ENCODE results near the gene LRSAM1. TPM values are rescaled to one million over a fixed set of nuclear protein-coding genes. Genes with fewer than 3 reads are reported as not detected.

Gene LRSAM1
- total RNA-seq, 1 donor from 2014 or later = 30.1 TPM

GRCh38 chr9:127422787-127423186, 28.5 kb upstream of the LRSAM1 start:
- Histone ChIP-seq H3K27me3 (ENCODE audit: control insufficient read depth, insufficient read depth, low read length) (no peaks in the 10 kb centered on the region), H3K4me3 (ENCODE audit: low read depth, low read length) (peak overlapping the region; percentile 90), H3K36me3 (ENCODE audit: control insufficient read depth, insufficient read depth, low read length) (no peaks in the 10 kb centered on the region)
- DNase-seq (ENCODE audit: low read depth) = no peak
- no peak for TF ChIP-seq CTCF (IDR thresholded peaks at IDR 0.05; ENCODE audit: insufficient read depth, low read length, poor library complexity, severe bottlenecking)

DNA sequence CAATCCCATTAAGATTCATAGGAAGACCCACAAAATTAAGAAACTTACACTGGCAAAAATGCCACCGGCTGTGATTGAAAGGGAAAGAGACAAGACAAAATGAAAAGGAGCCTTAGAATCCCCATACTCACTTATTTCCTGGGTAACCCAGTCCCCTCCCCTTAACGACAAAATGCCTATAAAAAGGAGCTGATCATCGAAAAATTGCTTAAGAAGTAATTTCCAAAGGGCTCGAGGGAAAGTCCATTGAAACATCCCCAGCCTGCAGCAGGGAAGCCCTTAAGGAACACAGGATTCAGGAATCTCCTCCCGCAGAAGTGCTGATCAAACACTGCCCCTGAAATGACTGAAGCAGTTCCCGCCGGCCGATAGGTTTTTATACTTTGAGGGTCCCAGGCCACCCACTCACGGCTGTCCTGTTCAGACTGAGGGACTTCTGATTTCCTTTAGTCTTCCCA, 27.8 kb upstream of the LRSAM1 start:
- Histone ChIP-seq H3K36me3 (ENCODE audit: control insufficient read depth, insufficient read depth, low read length) (no peaks in the 10 kb centered on the region), H3K4me3 (ENCODE audit: low read depth, low read length) (peak overlapping the region; percentile 90), H3K27me3 (ENCODE audit: control insufficient read depth, insufficient read depth, low read length) (no peaks in the 10 kb centered on the region)
- no peak for DNase-seq (ENCODE audit: low read depth)
- no peak for TF ChIP-seq CTCF (IDR thresholded peaks at IDR 0.05; ENCODE audit: insufficient read depth, low read length, poor library complexity, severe bottlenecking)

DNA sequence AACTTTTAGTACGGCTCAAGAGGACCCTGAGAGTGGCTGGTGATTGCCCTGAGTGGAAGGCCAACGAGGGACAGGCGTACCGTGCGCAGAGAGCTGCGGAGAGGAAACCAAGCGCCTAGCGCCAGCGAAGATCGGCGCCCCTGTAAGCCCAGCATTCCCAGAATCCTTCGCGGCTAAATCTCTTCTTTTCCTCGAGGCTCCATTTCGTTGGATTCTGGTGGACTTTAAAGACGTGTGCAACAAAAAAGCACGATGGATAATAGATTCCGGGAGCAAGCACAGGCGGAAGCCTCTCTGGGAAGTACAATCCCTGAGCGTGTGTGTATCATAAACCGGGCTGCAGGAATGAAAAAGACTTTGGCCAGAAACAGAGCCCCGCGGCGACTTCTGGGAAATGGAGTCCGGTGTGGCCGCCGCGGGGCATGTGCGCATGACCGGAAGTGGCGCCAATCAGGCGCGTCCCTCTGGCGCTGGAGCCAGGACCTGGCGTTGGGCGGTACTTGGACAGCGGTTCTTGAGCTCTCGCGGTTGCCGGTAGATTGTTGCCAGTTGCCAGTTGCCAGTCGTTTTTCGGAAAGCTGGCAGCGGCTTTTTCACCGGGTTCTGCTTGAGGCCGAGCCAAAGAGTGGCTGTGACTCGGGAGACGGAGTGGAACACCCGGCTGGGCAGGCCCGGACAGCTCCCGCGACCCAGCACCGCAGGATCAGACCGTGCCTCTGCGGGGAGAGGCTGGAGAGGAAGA, 27.2 kb upstream of the LRSAM1 start, which contains the start of gene ZNF79:
Gene ZNF79 (plus strand): TSS at position 449 of the 742 bp plus-strand sequence. CDS start 406 bp downstream, outside the sequence.
- Histone ChIP-seq H3K4me3 (ENCODE audit: low read depth, low read length) (peak within 1 kb of the TSS; percentile 90), H3K36me3 (ENCODE audit: control insufficient read depth, insufficient read depth, low read length) (no peaks in the 10 kb centered on the region), H3K27me3 (ENCODE audit: control insufficient read depth, insufficient read depth, low read length) (no peaks in the 10 kb centered on the region)
- DNase-seq (ENCODE audit: low read depth) = peak; percentile 69
- no peak for TF ChIP-seq CTCF (IDR thresholded peaks at IDR 0.05; ENCODE audit: insufficient read depth, low read length, poor library complexity, severe bottlenecking)

DNA sequence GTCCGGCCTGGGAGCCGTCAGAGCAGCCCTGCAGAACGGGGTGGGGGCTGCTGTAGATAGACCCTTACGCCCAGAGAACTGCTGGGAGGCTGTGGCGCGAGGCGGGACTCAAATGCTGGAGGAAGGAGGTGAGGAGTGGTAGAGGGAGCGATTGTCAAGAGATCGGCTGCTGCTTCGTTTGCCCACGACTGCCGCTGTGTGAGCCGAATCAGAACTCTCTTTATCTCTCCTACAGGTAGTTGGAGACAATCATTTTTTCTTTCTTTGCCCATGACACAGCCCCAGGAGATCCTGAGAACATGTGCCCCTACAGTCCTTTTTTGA, 26.7 kb upstream of the LRSAM1 start:
- peak overlapping the region; percentile 90 for H3K4me3 ChIP-seq (ENCODE audit: low read depth, low read length)
- DNase-seq (ENCODE audit: low read depth) = no peak
- H3K27me3 ChIP-seq (ENCODE audit: control insufficient read depth, insufficient read depth, low read length) = no peaks in the 10 kb centered on the region
- TF ChIP-seq CTCF (IDR thresholded peaks at IDR 0.05; ENCODE audit: insufficient read depth, low read length, poor library complexity, severe bottlenecking) = no peak
- H3K36me3 ChIP-seq (ENCODE audit: control insufficient read depth, insufficient read depth, low read length) = no peaks in the 10 kb centered on the region

GRCh38 chr9:127426756-127427155, 24.6 kb upstream of the LRSAM1 start:
- no peak for TF ChIP-seq CTCF (IDR thresholded peaks at IDR 0.05; ENCODE audit: insufficient read depth, low read length, poor library complexity, severe bottlenecking)
- DNase-seq (ENCODE audit: low read depth) = no peak
- Histone ChIP-seq H3K27me3 (ENCODE audit: control insufficient read depth, insufficient read depth, low read length) (no peaks in the 10 kb centered on the region), H3K36me3 (ENCODE audit: control insufficient read depth, insufficient read depth, low read length) (no peaks in the 10 kb centered on the region), H3K4me3 (ENCODE audit: low read depth, low read length) (no peak overlapping the region)

- H3K4me3 ChIP-seq (ENCODE audit: low read depth, low read length) = no peak overlapping the region
- no peaks in the 10 kb centered on the region for H3K27me3 ChIP-seq (ENCODE audit: control insufficient read depth, insufficient read depth, low read length)
- no peak for DNase-seq (ENCODE audit: low read depth)
- H3K36me3 ChIP-seq (ENCODE audit: control insufficient read depth, insufficient read depth, low read length) = no peaks in the 10 kb centered on the region
- TF ChIP-seq CTCF (IDR thresholded peaks at IDR 0.05; ENCODE audit: insufficient read depth, low read length, poor library complexity, severe bottlenecking) = no peak
These were observed 23.0 kb upstream of the LRSAM1 start for GRCh38 chr9:127428348-127428747.

Data from kidney epithelial cell (primary cell).